Limb (tissue), 2 donors: ENCODE results near the gene BLOC1S1.
A peak's percentile ranks its signal among the peaks of the same experiment; 100 is the strongest.

Experiments used
- DNase-seq, 2 donors: peaks; one replicate each; pipeline ENCODE4 v3.0.0-alpha.2; 2016; ENCODE audit errors: extremely low spot score in 2 of 2

The BLOC1S1 gene

GRCh38 chr12:55726971-55727370, 11.1 kb downstream of the BLOC1S1 start:
- DNase-seq, result no peak

- DNase-seq, result no peak
Observed at GRCh38 chr12:55727643-55728185, 11.9 kb downstream of the BLOC1S1 start.

- peak in 1 of 2 donors; percentile 88 for DNase-seq
Observed at GRCh38 chr12:55728186-55728938, 12.5 kb downstream of the BLOC1S1 start.

DNA sequence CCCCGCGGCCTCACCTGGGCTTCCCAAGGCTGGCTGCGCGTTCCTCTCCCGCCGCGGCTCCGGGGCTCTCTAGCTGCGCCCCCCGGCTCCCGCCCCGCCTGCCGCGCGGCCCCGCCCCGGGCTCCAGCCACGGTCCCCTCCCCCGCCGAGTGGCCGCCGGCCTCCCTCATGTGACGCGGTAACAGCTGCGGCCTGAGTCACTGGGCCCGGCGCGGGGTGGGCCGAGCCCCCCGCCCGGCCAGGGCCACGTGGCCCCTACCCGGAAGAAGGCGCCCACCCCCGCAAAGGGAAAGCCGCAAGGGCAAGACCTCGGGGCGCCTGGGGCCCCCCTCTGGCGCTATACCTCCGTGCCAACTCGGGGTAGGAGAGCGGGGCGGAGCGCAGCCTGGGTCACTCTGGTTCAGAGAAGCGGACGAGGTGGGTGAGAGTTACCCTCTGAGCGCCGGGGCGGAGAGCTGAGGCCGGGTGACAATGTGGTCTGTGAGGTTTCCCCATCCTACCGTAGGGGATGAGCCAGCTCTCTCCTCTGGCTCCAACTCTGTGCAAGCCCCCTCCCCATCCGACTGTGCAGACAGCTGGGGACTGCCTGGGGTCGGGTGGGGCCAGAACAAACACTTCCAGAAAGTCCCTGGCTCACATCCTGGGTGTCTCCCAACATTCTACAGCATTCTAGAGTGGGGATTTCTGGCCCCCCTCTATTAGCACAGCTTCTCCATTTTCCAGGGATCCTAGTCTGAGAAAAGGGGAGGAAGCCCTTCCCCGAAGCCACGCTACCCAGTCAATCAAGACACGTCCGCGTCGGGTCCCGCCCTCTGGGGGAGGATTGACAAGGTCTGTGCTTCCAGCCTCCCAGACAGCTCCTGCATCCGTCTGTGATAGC, 13.3 kb downstream of the BLOC1S1 start, which contains the start of gene CD63:
Gene CD63, minus strand, starts transcription at position 71 of the 880 bp plus-strand sequence. CDS start 668 bp downstream, outside the sequence.
- DNase-seq, result peak; percentile 93 to 94

- peak; percentile 67 to 78 for DNase-seq
Observed at GRCh38 chr12:55729819-55730818, 14.3 kb downstream of the BLOC1S1 start.

DNA sequence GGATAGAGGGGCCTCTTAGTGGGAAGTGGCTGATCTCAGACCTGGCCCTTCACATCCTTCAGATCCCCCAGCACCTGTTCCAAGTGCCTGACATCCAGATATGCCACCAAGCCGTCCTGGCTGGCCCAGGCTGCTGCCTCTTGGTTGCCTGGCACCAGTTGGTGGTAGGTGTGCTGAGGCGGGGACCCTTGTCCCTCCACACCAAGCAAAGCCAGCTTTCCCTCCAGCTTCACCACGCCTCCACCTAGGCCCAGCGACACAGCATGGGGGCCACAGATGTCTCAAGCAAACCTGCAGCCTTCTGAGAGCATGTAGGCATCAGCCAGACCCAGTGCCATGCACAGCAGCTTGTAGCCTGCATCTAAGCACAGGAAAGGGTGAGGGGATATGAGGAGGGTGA, 16.4 kb downstream of the BLOC1S1 start:
- DNase-seq, result no peak

DNA sequence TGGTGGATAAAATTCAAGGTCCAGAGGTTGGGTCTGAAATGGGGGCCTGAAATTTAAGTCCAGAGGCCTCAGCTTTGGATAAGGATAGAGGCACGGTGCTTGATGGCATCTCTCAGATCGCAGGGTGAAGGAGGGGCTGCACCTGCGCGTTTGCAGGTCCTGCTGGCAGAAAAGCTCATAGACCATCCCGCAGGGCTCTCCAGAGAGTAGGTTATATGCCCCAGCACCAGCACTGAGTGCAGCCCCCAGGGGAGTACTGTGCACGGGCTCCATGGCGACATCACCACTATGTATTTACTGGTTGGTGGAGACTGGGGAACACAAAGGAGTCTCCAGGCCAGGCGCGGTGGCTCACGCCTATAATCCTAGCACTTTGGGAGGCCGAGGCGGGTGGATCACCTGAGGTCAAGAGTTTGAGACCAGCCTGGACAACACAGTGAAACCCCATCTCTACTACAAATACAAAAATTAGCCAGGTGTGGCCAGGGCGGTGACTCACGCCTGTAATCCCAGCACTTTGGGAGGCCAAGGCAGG, 17.2 kb downstream of the BLOC1S1 start:
- no peak for DNase-seq

DNA sequence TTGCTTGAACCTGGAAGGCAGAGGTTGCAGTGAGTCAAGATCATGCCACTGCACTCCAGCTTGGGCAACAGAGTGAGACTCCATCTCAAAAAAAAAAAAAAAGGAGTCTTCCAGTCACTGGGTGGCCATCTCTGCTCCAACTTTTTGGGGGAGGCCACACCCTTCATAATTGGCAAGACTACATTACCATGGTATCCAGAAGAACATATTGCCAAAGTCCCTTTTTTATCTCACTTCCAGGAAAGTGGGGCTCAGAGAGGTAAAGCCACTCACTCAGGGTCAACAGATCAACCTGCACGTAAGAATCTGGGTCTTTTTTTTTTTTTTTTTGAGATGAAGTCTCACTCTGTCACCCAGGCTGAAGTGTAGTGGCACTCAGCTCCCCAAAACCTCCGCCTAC, 18.0 kb downstream of the BLOC1S1 start:
- DNase-seq, result no peak

GRCh38 chr12:55734595-55734994, 18.7 kb downstream of the BLOC1S1 start:
- DNase-seq, result no peak

DNA sequence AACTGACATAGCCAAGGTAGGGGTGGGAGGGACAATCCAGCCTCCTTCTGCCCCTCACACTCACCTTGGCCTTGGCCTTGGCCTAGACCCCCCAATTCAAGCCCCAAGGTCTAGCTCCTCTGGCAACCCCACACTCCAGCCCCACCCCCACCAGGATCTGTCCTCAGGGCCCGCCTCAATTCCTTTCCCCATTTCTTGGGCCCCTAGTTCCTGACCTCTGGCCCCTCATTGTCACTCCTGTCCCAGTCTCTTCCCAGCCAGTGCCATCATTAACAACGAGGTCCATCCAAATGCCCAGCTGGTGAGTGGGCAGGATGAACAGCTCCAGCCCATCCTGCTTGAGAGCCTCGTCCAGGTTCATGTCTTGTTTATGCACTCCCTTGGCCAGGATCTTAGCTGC, 20.2 kb downstream of the BLOC1S1 start:
- DNase-seq, result no peak

GRCh38 chr12:55736780-55737580, 21.1 kb downstream of the BLOC1S1 start:
- DNase-seq, result peak in 1 of 2 donors; percentile 73

- DNase-seq, result peak in 1 of 2 donors; percentile 64
Observed at GRCh38 chr12:55737581-55738122, 21.8 kb downstream of the BLOC1S1 start.

DNA sequence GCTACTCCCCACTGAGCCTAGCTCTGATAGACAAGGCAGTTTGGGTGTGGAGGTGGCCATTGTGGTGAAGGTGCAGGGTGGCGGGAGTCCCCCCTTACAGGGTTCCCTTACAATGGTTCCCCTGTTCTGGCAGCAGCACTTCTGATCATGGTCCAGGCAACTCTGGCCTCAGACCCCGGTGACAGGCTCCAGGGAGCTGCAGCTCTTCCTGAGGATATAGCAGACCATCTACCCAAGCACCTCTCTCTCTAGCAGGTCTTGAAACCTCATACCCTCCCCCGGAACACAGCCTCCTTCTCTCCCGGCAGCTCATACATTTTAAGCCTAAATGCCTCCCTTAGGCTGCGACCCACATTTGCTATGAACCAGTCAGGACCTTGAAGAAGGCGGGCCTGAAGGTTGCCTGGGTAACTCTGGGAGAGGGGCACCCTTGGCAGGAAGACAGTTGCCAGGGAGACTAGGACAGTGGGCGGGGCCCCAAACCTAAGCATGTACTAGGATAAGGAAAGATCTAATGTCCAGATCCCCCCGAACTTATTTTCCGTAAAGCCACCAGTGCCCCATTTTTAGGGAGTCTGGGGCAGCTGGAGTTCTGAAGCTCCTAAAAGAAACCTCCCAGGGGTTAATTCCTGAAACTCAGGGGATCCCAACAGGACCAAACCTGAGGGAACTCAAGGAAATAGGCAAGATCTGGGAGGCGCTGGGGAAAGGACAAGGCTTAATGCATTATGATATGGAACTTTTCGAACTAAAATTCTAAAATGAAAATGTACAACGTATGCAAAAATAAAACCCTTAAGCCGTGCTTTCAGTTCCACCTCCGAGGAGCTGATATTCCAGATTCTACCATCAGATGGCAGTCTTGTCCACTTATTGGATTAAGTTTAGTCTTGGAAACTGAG, 22.5 kb downstream of the BLOC1S1 start:
- DNase-seq, result peak; percentile 89 to 92

- no peak for DNase-seq
Observed at GRCh38 chr12:55739025-55739378, 23.2 kb downstream of the BLOC1S1 start.

DNA sequence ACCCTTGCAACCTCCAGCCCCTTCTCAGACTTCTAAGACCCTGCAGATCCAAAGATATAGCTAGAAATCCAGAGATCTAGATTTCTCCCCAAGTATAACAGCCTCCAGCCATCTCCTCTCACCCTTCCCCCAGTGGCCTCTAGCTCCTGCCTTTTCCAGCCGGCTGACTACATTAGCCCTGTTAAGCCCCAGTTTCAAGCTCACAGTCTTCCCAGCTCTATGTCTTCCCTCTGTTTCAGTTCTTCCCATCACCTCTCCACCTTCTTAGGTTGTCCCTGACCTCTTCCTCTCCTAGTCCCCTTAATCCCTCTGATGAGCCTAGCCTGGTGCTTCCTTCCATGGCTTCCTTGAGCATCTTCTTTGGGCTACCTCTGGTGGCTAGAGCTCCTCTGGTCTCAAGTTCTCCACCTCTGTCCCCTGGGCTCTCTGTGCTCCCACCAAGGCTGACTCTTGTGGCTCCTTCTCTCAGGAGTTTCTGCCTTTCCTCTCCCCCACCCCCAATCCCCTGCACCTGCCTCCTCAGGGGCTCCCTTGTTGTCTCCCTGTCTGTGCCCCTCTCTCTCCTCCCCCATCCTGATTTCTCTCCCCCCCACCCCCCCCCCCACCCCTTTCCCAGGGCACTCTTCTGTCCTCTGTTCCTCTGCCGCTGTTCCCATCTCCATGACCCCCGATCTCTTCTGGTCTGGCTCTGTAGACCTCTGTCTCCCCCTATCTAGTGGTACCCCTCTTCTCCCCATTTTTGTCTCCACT, 26.3 kb downstream of the BLOC1S1 start:
- peak in 1 of 2 donors; percentile 51 for DNase-seq

DNA sequence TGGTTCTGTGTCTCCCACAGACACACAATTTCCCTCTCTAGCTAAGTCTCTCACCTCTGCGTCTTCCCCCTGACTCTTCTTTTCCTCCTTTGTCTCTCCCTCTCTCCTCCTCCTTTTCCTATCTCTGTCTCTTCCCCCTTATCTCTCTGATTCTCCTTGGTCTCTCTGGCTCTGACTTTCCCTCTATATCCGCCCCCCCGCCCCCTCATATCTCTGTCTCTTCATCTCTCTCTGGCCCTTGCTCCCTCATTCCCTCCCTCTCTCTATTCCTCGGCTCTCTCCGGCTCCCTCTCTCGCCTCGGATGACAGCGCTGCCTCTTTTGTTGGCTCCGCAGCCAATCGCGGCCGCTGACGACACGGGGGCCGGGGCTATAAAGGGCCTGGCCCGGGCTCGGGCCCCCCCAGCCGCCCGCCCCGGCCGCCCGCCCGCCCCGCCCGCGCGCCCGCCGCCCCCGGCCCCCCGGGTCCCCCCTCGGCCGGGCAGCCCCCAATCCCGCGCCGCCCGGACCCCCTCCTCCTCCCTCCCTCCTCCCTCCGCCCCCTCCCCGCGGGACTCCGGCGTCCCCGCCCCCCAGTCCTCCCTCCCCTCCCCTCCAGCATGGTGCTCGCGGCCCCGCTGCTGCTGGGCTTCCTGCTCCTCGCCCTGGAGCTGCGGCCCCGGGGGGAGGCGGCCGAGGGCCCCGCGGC, 27.0 kb downstream of the BLOC1S1 start, which contains the start of gene GDF11:
Gene GDF11, plus strand, starts transcription at position 404 of the 687 bp plus-strand sequence. Its CDS starts 195 bp downstream, at position 599.
- DNase-seq, result peak; percentile 88 to 91
